HG03521 (cell line): ENCODE data around the gene MYOC.
"Not testable (repeated sequence)": the region's sequence is repeated elsewhere in the genome, so short reads cannot be mapped to it uniquely, and the experiment has no call there.

Experiments
- ATAC-seq: cut with Tn5 transposase; IDR thresholded peaks from one replicate; pipeline ENCODE4 v1.9.1; 2021; ENCODE audit warnings: mild to moderate bottlenecking, moderate library complexity; ENCODE audit not compliant: unreplicated experiment

Gene MYOC

DNA sequence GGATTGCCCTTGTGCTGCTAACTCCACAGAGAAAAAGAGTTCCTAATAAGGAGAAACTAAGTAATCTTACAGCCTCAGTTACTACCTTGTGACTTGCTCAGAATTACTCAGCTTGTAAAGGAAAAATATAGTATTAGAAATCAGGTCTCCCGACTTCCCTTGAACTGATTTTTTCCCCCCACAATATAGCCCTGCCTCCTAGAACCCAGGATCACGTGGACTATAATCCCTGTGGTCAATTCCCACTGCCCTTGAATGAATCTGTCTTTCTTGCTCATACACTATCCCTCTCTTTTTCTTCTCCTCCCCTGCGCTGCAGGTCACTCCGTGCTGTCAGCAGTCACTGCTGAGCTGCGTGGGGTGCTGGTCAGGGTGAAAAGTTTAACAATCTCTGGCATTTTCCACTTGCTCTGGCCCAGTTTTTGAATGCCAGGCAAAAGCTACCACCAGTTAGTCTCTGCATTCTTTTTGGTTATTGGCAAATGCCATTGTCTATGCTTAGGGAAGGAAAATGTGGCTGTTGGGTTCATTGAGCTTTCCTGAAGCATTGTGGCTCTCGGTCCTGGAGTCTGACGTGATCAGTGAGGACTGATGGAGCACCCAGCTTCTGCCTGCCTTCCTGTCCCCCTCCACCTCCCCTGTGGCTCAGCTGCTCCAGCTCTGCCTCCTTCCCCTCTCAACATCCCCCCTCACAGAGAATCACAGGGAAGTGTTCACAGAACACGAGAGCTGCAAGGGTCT is 1.9 kb upstream of the MYOC start:
- ATAC-seq: no peak

DNA sequence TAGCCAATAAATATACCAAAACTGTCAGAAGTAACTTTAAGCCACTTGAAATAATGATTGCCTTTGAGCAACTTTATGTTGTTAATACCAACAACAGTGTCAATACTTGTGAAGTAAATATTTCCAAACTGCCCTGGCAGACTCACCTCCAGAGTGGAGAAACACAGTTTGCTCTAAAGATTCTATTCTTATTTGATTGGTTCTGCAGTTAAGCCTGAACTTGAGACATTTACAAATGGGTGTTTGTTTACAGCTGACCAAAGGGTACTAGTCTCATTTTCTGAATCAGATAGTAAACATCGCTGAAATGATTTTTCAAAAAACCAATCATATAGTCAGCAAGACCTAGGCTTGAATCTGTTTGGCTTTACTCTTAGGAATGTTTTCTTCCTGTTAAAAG is 1.3 kb upstream of the MYOC start:
- ATAC-seq: no peak

DNA sequence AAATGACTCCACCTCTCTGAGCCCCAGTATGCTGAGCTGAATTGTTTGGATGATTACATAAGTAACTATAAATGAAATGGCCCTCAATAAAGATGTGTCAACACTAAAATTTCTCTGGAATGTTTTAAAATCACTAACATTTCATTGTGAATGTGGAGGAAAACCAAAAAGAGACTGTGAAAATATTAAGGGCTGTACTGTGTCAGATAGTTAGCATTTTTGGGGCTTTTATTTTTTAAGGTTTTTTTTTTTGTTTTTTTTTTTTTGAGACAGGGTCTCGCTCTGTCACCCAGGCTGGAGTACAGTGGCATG is 6.3 kb downstream of the MYOC start:
- no peak for ATAC-seq

DNA sequence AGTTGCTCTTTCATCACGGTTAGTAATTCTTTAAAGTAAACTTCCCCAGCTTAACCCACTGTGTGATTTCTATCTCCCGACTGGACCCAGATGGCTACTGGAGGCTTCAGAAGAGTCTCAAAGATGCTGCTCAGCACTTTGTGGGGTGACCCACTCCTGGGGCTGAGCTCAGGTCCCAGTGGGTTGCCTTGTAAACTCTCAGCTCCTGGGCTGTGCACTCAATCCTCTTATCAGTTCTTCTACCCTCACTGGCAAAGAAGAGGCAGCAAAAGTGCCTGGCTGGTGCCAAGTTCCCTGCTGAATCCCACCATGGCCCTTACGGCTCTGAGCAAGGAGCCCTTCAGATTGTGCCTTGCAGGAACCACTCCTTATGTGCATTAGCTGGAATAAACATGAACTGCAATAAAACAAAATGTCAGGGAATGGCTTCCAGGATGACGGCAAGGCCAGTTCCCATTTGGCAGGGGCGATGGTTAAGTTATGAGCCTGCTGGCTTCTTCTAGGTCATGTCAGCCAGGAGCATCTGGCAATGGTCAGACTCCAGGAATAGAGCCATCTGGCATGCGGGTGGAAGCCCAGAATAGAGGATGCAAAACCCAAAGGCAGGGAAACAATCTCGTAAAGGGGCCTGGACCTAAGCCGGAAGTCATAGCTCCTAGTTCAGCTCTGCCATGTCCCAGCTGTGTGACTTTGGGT is 6.8 kb downstream of the MYOC start:
- no peak for ATAC-seq

DNA sequence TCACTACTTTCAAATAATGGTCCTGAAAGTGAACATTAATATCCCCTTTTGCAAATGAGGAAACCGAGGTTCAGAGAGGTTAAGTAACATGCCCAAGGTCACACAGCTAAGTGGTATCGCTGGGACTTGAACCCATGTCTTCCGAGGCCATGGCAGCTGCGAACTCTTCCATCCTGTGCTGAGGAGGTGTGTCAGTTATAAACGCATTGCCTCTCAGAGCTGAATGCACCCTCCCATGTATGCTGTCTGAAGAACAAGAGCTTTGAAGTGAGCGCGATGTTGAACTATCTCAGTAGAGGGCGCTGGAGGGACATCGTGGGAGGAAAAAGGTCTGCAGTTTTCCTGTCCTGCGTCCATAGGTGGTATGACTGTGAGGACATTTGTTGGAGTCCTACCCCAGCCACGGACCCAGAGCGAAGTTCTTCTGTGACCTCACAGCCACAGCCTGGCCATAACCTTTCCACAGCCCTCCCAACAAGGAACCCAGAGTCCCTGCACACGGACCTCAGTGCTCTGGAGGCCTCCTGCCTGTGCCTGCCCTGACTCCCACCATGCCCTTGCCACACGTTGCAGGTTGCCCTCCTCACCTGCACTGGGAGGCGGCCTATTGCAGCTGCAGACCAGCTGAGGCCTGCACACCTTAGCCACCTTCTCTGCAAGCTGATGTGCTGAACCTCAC is 7.5 kb downstream of the MYOC start:
- ATAC-seq: peak; percentile 75

DNA sequence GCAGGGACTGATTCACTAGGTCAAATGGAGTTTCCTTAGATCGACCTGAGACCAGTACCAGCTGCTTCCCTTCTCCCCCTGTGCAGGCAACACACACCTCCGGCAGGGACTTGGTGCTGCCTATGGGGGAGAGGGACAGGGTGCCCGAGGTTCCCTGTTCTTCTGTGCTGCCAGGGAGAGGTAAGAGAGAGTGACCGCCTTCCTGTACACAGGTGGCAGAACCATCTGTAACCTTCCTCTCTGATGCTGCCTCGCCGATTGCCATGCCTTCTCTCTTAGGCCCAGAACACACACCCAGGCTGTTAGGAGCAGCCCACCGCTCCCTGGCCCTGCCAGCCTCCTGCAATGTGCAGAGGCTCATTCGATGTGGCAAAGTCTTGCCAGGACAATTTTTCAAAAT is 9.3 kb downstream of the MYOC start:
- ATAC-seq: no peak

DNA sequence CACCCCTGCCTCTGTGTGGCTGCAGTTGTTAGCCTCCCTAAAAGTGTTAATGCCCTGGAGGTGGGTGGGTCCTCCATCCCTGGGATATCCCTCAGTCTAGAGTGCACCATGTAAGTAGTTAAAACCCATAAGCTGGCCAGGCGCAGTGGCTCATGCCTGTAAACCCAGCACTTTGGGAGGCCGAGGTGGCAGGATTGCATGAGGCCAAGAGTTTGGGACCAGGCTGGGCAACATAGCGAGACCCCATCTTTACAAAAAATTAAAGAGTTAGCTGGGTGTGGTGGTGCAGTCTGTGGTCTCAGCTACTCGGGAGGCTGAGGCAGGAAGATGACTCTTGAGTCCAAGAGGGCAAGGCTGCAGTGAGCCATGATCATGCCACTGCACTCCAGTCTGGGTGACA is 10.3 kb downstream of the MYOC start:
- ATAC-seq: no peak

DNA sequence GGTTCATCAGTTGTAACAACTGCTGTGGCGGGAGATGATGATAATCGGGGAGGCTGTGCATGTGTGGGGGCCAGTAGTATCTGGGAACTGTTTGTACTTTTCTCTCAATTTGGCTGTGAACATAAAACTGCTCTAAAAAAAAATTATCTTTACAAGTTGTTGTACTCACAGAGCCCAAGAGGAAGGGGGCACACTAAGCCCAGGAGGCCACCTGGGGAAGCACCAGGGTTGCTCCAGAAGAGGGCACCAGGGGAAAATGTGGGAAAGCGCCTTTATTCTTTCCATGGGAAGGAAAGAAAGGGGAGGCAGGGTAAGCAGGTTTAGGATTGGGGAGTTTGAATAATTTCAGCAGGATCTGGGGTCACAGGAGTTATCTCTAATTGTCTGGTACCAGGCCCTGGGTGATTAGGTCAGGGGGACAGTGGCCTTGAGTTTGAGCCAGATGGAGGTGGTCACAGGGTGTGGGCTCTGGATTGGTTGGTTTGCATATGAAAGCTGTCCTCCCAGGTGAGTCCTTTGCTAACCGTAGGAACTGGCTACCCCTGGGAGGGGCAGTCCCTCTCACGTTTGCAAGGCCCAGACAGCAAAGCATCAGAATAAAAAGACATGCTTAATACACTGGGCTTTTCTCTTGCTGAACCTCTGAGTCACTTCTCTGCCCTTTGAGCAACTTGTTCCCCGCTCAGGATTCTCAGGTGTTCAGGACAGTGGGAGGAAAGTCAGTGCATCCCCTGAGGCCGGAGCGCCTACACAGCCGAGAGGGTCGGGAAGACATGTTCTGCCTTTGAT is 11.2 kb downstream of the MYOC start:
- ATAC-seq: no peak

DNA sequence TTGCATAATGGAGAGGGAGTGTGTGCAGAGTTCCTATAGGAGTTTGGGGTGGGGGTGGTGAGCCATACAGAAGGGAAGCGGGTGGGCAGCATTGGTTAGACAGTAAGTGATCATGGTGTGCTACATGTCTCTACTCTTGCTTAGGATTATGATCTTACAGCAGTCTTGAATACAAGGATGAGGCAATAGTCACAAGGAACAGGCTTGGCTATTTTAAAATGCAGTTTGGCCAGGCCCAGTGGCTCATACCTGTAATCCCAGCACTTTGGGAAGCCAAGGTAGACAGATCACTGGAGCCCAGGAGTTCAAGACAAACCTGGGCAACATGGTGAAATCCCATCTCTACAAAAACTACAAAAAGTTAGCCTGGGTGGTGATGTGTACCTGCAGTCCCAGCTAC is 12.3 kb downstream of the MYOC start:
- no peak for ATAC-seq

DNA sequence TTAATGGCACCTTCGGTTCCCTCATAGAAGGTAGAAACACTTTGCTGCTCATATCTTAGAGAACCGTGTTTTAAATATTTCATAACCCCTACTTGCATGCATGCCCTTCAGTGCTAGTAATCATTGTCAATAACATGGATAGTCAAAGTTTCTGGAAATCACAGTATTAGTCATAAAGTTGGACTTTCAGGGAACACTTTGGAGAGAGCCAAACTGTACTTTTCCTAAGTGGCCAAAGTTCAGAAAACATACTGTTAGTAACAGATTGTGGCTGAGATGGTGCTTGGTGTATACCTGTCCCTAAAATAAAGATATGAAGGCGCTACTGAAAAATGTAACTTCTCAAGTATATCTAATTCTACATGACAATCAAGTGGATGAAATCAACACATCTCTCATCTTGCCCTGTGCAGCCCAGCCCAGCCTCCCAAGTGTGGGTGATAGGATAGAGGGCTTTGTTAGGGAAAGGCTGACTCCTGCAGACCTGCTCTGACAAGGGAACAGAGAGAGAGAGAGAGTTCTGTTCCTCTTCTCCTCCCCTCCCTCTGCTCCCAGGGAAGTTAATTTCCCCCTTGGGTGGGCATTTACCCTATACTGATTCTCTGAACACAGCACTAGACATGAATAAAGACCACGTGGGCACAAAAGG is 14.4 kb downstream of the MYOC start:
- no peak for ATAC-seq

DNA sequence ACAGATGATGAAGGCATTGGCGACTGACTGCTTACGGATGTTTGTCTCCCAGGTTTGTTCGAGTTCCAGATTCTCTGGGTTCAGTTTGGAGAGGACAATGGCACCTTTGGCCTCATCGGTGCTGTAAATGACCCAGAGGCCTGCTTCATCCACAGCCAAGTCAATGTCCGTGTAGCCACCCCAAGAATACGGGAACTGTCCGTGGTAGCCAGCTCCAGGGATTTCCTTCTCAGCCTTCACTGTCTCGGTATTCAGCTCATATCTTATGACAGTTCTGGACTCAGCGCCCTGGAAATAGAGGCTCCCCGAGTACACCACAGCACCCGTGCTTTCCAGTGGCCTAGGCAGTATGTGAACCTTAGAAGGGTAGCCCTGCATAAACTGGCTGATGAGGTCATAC is 16.3 kb downstream of the MYOC start:
- no peak for ATAC-seq

DNA sequence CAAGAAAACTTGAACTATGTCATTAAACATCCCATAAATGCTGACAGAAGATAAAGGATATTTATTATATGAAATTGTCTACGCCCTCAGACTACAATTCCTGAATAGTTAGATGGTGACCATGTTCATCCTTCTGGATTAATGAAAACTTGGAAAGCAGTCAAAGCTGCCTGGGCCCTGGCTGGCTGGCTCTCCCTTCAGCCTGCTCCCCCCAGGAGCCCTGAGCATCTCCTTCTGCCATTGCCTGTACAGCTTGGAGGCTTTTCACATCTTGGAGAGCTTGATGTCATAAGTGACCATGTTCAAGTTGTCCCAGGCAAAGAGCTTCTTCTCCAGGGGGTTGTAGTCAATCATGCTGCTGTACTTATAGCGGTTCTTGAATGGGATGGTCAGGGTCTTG is 16.8 kb downstream of the MYOC start:
- no peak for ATAC-seq

DNA sequence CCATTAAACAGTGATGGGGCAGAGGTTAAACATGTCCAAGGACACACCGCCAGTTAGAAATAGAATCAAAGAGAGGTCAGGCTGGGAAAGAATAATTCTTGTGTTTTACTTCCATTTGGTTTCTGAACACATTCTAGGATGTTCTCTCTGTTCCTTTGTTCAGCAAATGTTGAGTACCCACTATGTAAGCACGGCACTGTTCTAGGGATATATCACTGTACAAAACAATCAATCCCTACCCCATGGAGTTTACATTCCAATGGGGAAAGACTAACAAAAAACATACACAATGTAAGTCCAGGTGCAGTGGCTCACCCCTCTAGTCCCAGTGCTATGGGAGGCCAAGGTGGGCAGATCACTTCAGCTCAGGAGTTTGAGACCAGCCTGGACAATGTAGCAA is 24.3 kb downstream of the MYOC start:
- no peak for ATAC-seq

DNA sequence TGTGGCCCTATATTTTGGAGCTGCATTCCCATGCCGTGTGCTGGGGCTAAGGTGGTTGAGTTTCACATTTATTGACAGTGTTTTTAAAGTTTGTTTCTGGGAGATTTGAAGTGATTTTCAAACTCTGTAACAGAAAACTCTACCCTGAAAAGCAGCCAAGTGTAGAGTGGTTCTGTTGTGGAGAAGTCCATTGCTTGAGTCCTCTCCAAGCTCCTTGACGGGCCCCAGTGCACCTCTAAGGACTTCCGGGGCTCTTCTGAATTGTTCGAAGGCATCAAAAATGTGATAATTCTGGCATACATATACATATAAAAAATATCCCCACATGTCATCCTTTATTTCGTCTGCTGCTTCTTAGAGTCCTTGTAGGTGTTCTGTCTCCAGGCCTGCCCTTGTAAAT is 25.5 kb downstream of the MYOC start:
- ATAC-seq: no peak

DNA sequence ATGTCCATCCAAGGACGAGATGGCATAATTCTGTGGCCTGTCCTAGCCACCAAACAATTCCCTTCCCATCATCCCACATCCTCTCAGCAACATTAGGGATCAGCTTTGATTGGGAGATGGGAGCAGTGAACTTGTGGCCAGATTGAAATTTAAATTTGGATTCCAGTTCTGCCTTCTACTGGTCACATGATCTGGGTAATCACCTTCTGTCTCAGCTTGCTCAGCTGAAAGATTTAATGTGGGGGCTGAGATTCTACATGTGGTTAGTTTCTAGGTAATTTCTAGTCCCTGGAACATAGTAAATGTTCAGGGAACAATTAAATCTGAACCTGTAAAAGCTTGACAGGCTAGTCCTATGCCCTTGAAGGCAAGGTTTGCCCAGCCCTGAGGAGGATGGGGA is 27.3 kb downstream of the MYOC start:
- no peak for ATAC-seq

DNA sequence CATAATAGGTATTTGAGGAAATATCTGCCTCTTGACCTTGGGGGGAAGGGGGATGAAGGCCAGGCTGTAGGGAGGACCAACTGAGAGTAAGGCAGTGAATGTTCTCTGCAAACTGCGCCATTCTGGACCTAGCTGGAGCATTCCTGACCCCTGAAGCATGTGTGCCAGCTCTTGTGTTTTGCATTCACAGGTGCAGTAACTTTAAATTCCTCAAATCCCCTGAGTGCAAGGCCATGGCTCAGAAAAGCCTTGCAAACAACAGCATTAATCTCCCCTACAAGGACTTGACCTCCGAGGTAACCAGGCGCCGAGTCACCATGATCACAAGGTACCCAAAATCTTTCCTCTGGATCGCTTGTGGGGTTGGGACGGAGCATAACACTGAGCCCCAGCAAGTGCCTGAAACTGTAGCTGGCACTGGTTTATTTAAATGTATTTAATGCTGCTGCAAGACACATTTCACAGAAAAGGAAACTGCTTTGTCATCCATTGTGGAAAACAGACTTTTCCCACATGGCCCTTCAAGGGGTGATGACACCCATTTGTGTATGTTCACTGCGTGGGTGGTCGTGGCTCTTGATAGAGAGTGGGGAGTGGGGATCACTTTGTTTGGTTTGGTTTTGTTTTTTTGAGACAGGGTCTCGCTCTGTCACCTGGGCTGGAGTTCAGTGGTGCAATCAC is 28.7 kb downstream of the MYOC start:
- ATAC-seq: no peak

DNA sequence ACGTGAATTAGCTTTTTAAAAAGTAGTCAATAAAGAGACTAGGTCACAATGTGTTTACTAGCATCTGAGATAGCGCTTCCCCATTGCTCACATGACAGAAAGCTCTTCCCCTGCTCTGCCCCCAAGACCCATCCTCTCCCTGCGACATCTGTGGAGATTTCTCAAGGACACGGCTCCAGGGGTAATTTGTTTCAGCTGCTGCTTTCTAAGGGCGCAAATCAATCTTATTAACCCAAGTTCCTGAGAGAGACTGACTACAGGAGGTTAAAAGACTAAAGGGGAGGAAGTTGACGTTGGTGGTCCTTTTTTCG is 30.4 kb downstream of the MYOC start, which contains the start of gene MYOCOS:
Gene MYOCOS, plus strand, starts transcription at position 92 of the 311 bp plus-strand sequence. CDS start 1,641 bp downstream, outside the sequence.
- ATAC-seq: no peak

DNA sequence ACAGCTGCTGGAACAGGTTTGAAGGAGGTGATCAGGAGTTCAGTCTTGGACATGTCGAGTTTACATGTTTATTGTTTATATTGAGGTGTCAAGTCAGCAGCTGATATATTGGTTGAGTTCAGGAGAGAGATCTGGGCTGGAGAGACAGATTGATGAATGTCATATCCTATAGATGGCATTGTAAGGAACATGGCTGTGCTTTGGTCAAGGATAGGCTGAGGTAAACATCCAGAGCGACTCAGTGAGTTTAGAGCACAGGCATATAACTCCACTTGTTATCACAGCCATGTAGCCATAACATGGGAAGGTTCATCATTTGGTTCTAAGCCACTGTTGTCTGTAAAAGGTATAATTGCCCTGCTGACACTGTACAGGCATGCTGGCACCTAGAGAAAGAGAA is 35.9 kb downstream of the MYOC start:
- no peak for ATAC-seq

DNA sequence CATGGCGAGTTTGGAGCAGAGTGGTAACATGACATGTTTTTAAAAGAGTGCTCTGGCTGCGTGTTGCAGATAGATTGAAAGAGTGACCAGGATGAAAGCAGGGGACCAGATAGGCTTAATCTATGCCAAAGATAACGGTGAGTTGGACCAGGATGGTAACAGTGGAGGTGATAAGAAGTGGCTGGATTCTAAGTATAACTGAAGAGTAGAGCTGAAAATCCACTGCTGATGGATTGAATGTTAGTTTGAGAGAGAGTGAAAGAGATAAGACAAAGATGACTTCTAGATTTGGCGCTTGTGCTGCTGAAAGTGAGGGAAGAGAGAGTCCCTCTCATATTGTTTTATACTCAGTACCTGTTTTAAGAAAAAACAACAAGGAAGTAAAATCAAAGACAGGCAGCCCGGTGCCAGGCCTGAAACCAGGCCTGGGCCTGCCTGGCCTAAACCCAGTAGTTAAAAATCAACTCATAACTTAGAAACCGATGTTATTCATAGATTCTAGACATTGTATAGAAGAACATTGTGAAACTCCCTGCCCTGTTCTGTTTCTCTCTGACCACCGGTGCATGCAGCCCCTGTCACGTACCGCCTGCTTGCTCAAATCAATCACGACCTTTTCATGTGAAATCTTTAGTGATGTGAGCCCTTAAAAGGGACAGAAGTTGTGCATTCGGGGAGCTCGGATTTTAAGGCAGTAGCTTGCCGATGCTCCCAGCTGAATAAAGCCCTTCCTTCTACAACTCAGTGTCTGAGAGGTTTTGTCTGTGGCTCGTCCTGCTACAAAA is 37.2 kb downstream of the MYOC start:
- ATAC-seq: not testable (repeated sequence)

DNA sequence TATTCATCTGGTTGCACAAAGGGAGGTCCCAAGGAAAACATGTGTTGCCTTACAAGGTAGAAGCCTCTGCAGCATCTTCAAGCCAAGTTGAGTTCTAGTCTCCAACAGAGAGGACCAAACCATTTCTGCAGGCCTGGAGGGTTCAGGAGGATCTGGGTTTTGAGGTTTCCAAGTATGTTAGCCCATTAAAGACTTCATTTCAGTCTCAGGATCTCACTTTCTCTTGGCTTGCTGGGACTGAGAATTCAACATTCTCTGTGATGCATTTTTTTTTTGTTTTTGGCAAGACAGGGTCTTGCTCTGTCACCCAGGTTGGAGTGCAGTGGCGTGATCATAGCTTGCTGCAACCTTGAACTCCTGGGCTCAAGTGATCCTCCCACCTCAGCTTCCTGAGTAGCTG is 39.2 kb downstream of the MYOC start:
- ATAC-seq: no peak
